ENCODE data around the gene SLC4A5. TPM values are rescaled to one million over a fixed set of nuclear protein-coding genes. Genes with fewer than 3 reads are reported as not detected.

Gene SLC4A5
- polyA plus RNA-seq, 1 of the 3 experiments (the other 2 are of a cell fraction): 0.25 TPM

DNA sequence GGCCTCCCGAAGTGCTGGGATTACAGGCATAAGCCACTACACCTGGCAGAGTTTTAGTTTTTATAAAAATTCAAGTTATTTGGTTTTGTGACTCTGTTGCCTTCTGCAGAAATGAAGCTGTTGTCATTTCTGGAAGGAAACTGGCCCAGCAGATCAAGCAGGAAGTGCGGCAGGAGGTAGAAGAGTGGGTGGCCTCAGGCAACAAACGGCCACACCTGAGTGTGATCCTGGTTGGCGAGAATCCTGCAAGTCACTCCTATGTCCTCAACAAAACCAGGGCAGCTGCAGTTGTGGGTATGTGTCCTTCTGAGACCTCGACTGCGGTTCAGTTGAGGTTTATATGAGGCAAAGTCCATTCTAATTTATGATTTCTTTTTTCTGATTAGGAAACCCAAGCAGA, 137.6 kb downstream of the SLC4A5 start:
- Histone ChIP-seq H3K36me3 (replicated peaks in 1 of 2; ENCODE audit: control insufficient read depth in 1 of 2, insufficient read depth in 2 of 2, low read length in 1 of 2) (peaks cover 13 to 59% of the 10 kb centered on the region in 2 experiments), H3K9me2 (no peaks in the 10 kb centered on the region), H3K27ac (ENCODE audit: low read depth in 2 of 2, low read length in 1 of 2) (no peak overlapping the region; a peak in 1 of 4 replicates), H3K4me2 (no peak overlapping the region), H4K20me1 (ENCODE audit: insufficient read depth) (peaks cover 84% of the 10 kb centered on the region), H3K9ac (no peak overlapping the region), H3K9me3 (no peaks in the 10 kb centered on the region), H2AFZ (ENCODE audit: low read depth) (no peak overlapping the region), H3F3A (replicated peaks; ENCODE audit: insufficient read depth) (no peaks in the 10 kb centered on the region), H3K4me3 (ENCODE audit: low read depth in 2 of 2, low read length in 1 of 2) (no peak overlapping the region), H3K4me1 (ENCODE audit: control insufficient read depth in 1 of 2, insufficient read depth in 2 of 2, low read depth in 1 of 2, low read length in 1 of 2) (peaks cover 0 to 18% of the 10 kb centered on the region in 2 experiments; a peak in 3 of 4 replicates), H3K79me2 (ENCODE audit: insufficient read depth) (peaks cover 83% of the 10 kb centered on the region), H3K27me3 (ENCODE audit: insufficient read depth) (no peaks in the 10 kb centered on the region)
- ChIA-PET CTCF (interaction anchor here (0.8 to 1.2 kb wide), 2 partner anchors 68 to 186 kb away, joined by 3 to 4 read pairs; no protein-coding TSS in a partner anchor), POLR2A (interaction anchor here (0.6 kb wide), 1 partner anchor 213 kb away, joined by 3 read pairs; no protein-coding TSS in a partner anchor)
- no peak for DNase-seq
- WGBS (ENCODE audit: low lambda C conversion rate): 90% methylated on average over 6 of the region's 6 CpGs
- TF ChIP-seq FOXJ3 (CRISPR knock-in tag; IDR thresholded peaks at IDR 0.05) (no peak), RFX5 (IDR thresholded peaks at IDR 0.05; ENCODE audit: low read length) (no peak), FOSL2 (IDR thresholded peaks at IDR 0.05; ENCODE audit: borderline replicate concordance, low read depth) (no peak), TEAD4 (IDR thresholded peaks at IDR 0.05; ENCODE audit: borderline replicate concordance, insufficient read depth) (no peak)

GRCh38 chr2:74205113-74205512, 138.1 kb downstream of the SLC4A5 start:
- ChIA-PET POLR2A (no interaction called here), CTCF (interaction anchor here (1.2 kb wide), 1 partner anchor 187 kb away, joined by 3 read pairs; no protein-coding TSS in a partner anchor)
- Histone ChIP-seq H2AFZ (ENCODE audit: low read depth) (no peak overlapping the region), H4K20me1 (ENCODE audit: insufficient read depth) (peaks cover 88% of the 10 kb centered on the region), H3K4me1 (ENCODE audit: control insufficient read depth in 1 of 2, insufficient read depth in 2 of 2, low read depth in 1 of 2, low read length in 1 of 2) (peaks cover 3 to 22% of the 10 kb centered on the region in 2 experiments; a peak in 3 of 4 replicates), H3K9me3 (no peaks in the 10 kb centered on the region), H3K4me3 (ENCODE audit: low read depth in 2 of 2, low read length in 1 of 2) (no peak overlapping the region), H3K36me3 (replicated peaks in 1 of 2; ENCODE audit: control insufficient read depth in 1 of 2, insufficient read depth in 2 of 2, low read length in 1 of 2) (peaks cover 11 to 55% of the 10 kb centered on the region in 2 experiments), H3K27ac (ENCODE audit: low read depth in 2 of 2, low read length in 1 of 2) (no peak overlapping the region), H3K9ac (no peak overlapping the region), H3K9me2 (no peaks in the 10 kb centered on the region), H3K4me2 (no peak overlapping the region), H3F3A (replicated peaks; ENCODE audit: insufficient read depth) (no peaks in the 10 kb centered on the region), H3K79me2 (ENCODE audit: insufficient read depth) (peaks cover 88% of the 10 kb centered on the region), H3K27me3 (ENCODE audit: insufficient read depth) (no peaks in the 10 kb centered on the region)
- 91% methylated on average over 5 of the region's 5 CpGs for WGBS (ENCODE audit: low lambda C conversion rate)
- TF ChIP-seq FOXJ3 (CRISPR knock-in tag; IDR thresholded peaks at IDR 0.05): no peak
- TF ChIP-seq FOXM1 (IDR thresholded peaks at IDR 0.05; ENCODE audit: low read depth): no peak
- TF ChIP-seq NRF1 (IDR thresholded peaks at IDR 0.05; ENCODE audit: low read depth, low read length): no peak
- TF ChIP-seq TAF1 (IDR thresholded peaks at IDR 0.05; ENCODE audit: borderline replicate concordance, low read depth, low read length): no peak
- TF ChIP-seq USF1 (IDR thresholded peaks at IDR 0.05; ENCODE audit: borderline replicate concordance, low read depth): no peak
- TF ChIP-seq, protein P1, sequence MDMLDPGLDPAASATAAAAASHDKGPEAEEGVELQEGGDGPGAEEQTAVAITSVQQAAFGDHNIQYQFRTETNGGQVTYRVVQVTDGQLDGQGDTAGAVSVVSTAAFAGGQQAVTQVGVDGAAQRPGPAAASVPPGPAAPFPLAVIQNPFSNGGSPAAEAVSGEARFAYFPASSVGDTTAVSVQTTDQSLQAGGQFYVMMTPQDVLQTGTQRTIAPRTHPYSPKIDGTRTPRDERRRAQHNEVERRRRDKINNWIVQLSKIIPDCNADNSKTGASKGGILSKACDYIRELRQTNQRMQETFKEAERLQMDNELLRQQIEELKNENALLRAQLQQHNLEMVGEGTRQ (IDR thresholded peaks at IDR 0.05; ENCODE audit: borderline replicate concordance, low read depth, low read length): no peak
- TF ChIP-seq ZBTB33 (IDR thresholded peaks at IDR 0.05; ENCODE audit: borderline replicate concordance, low read depth): no peak
- TF ChIP-seq GABPA (IDR thresholded peaks at IDR 0.05; ENCODE audit: low read depth): no peak
- no peak for TF ChIP-seq JUND (IDR thresholded peaks at IDR 0.05)
- TF ChIP-seq NFIC (IDR thresholded peaks at IDR 0.05; ENCODE audit: borderline replicate concordance): no peak
- no peak for TF ChIP-seq YY1 (IDR thresholded peaks at IDR 0.05; ENCODE audit: low read depth)
- TF ChIP-seq RCOR1 (IDR thresholded peaks at IDR 0.05; ENCODE audit: low read length): no peak
- no peak for TF ChIP-seq EZH2phosphoT487 (IDR thresholded peaks at IDR 0.05; ENCODE audit: borderline replicate concordance, low read depth)
- TF ChIP-seq FOSL2 (IDR thresholded peaks at IDR 0.05; ENCODE audit: borderline replicate concordance, low read depth): no peak
- no peak for TF ChIP-seq TCF12 (IDR thresholded peaks at IDR 0.05)
- TF ChIP-seq MXI1 (IDR thresholded peaks at IDR 0.05; ENCODE audit: low read depth, low read length): no peak
- TF ChIP-seq RFX5 (IDR thresholded peaks at IDR 0.05; ENCODE audit: low read length): no peak
- TF ChIP-seq CHD2 (IDR thresholded peaks at IDR 0.05; ENCODE audit: low read length, partially characterized antibody): no peak
- TF ChIP-seq, protein P2, sequence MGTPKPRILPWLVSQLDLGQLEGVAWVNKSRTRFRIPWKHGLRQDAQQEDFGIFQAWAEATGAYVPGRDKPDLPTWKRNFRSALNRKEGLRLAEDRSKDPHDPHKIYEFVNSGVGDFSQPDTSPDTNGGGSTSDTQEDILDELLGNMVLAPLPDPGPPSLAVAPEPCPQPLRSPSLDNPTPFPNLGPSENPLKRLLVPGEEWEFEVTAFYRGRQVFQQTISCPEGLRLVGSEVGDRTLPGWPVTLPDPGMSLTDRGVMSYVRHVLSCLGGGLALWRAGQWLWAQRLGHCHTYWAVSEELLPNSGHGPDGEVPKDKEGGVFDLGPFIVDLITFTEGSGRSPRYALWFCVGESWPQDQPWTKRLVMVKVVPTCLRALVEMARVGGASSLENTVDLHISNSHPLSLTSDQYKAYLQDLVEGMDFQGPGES (IDR thresholded peaks at IDR 0.05; ENCODE audit: low read depth, low read length): no peak
- TF ChIP-seq GATA2 (CRISPR knock-in tag; IDR thresholded peaks at IDR 0.05): no peak
- DNase-seq: no peak
